Colonic mucosa (tissue), 4 donors: ENCODE data around the gene ZNF609. TPM values are rescaled to one million over a fixed set of nuclear protein-coding genes. Genes with fewer than 3 reads are reported as not detected.

Source experiments
- DNase-seq: peaks from one replicate; pipeline ENCODE4 v3.0.0-alpha.2; 2020
- H3K27ac ChIP-seq: fragments of 200-600 bp; one replicate; pipeline ENCODE4 v1.8.0; 2021
- H3K27me3 ChIP-seq: fragments of 200-600 bp; one replicate; pipeline ENCODE4 v1.8.0; 2021
- H3K36me3 ChIP-seq: fragments of 200-600 bp; one replicate; pipeline ENCODE4 v1.8.0; 2021
- H3K4me1 ChIP-seq: fragments of 200-600 bp; one replicate; pipeline ENCODE4 v1.8.0; 2021; ENCODE audit warnings: mild to moderate bottlenecking
- H3K4me3 ChIP-seq: fragments of 200-600 bp; one replicate; pipeline ENCODE4 v1.8.0; 2021
- H3K9ac ChIP-seq, 2 donors: one replicate each; pipeline ENCODE4 v1.7.0; 2013; ENCODE audit warnings: control low read depth in 2 of 2, low read depth in 2 of 2, low read length in 2 of 2
- H3K9me3 ChIP-seq: fragments of 200-600 bp; one replicate; pipeline ENCODE4 v1.8.0; 2021
- CTCF ChIP-seq: fragments of 200-600 bp; IDR thresholded peaks from one replicate; pipeline ENCODE4 v1.8.0; 2022; ENCODE audit warnings: antibody characterized with exemption, mild to moderate bottlenecking
- intact Hi-C: fragments of 100-400 bp; cut with DNase I; formaldehyde crosslinking; loops from one replicate; pipeline ENCODE4 v1.14.1; 2022
- total RNA-seq, 2 donors: library from RNA; stranded (reverse); fragmentation: NEBNext Ultra II Directional in 1 of 2; extraction: Animal tissue kit (Norgen Biotek cat#: 25700) in 1 of 2; gene quantifications; one replicate each; pipeline ENCODE4 v1.2.1, GENCODE V29; 2021
- donor health status: healthy.
- donor health status: DM: no; HTN: no; CAD: no.
- donor health status: DM: no; HTN: no; CAD: no.

The ZNF609 gene
- total RNA-seq, 2 donors from 2014 or later, result 24.5 to 24.8 TPM

GRCh38 chr15:64464276-64465005, 4.1 kb downstream of the ZNF609 start:
- no peaks in the 10 kb centered on the region for H3K36me3 ChIP-seq
- TF ChIP-seq CTCF, result no peak
- no peak overlapping the region for H3K9ac ChIP-seq
- no peaks in the 10 kb centered on the region for H3K9me3 ChIP-seq
- H3K4me3 ChIP-seq, result no peak overlapping the region
- intact Hi-C loops, result no loop called here
- peaks cover 3% of the 10 kb centered on the region for H3K4me1 ChIP-seq
- H3K27me3 ChIP-seq, result no peaks in the 10 kb centered on the region
- no peak overlapping the region for H3K27ac ChIP-seq
- no peak for DNase-seq

- Histone ChIP-seq H3K9ac (no peak overlapping the region), H3K4me3 (no peak overlapping the region), H3K27ac (no peak overlapping the region), H3K36me3 (no peaks in the 10 kb centered on the region), H3K9me3 (no peaks in the 10 kb centered on the region), H3K4me1 (no peaks in the 10 kb centered on the region), H3K27me3 (no peaks in the 10 kb centered on the region)
- TF ChIP-seq CTCF, result no peak
- DNase-seq, result no peak
- intact Hi-C loops, result no loop called here
These were observed 6.2 kb downstream of the ZNF609 start for GRCh38 chr15:64466408-64467141.

- Histone ChIP-seq H3K36me3 (no peaks in the 10 kb centered on the region), H3K4me1 (no peaks in the 10 kb centered on the region), H3K9me3 (no peaks in the 10 kb centered on the region), H3K27ac (no peak overlapping the region), H3K9ac (no peak overlapping the region), H3K27me3 (no peaks in the 10 kb centered on the region), H3K4me3 (no peak overlapping the region)
- no peak for DNase-seq
- no peak for TF ChIP-seq CTCF
- intact Hi-C loops, result no loop called here
These were observed 11.8 kb downstream of the ZNF609 start for GRCh38 chr15:64472161-64472560.

- DNase-seq, result no peak
- no peak for TF ChIP-seq CTCF
- no peaks in the 10 kb centered on the region for H3K9me3 ChIP-seq
- no peaks in the 10 kb centered on the region for H3K36me3 ChIP-seq
- intact Hi-C loops, result no loop called here
- H3K4me1 ChIP-seq, result no peaks in the 10 kb centered on the region
- no peak overlapping the region for H3K27ac ChIP-seq
- H3K4me3 ChIP-seq, result no peak overlapping the region
- no peak overlapping the region for H3K9ac ChIP-seq
- no peaks in the 10 kb centered on the region for H3K27me3 ChIP-seq
These were observed 14.5 kb downstream of the ZNF609 start for GRCh38 chr15:64474846-64475245.

- no peak overlapping the region for H3K9ac ChIP-seq
- no peak overlapping the region for H3K27ac ChIP-seq
- H3K4me1 ChIP-seq, result no peaks in the 10 kb centered on the region
- H3K27me3 ChIP-seq, result no peaks in the 10 kb centered on the region
- H3K36me3 ChIP-seq, result no peaks in the 10 kb centered on the region
- no peaks in the 10 kb centered on the region for H3K9me3 ChIP-seq
- H3K4me3 ChIP-seq, result no peak overlapping the region
- intact Hi-C loops, result no loop called here
- no peak for DNase-seq
- no peak for TF ChIP-seq CTCF
These were observed 16.2 kb downstream of the ZNF609 start for GRCh38 chr15:64476550-64476949.
